IMR-90 (cell line): ENCODE results near the gene KIF6. TPM values are rescaled to one million over a fixed set of nuclear protein-coding genes. Genes with fewer than 3 reads are reported as not detected.

Experiments
- ATAC-seq: fragments of 200-7000 bp; cut with Tn5 transposase; 2 replicates; pipeline ENCODE4 v1.9.1; 2020; ENCODE audit warnings: low read depth, mild to moderate bottlenecking, moderate library complexity
- BruUV-seq: library from RNA; stranded (reverse); fragments of 400-500 nt; replicated peaks from 2 replicates; lab custom pipeline; 2021; lab: Mats Ljungman, UMichigan
- CTCF ChIA-PET: fragments of 300-600 bp; formaldehyde crosslinking; extraction: SDS; loops from one replicate; lab custom pipeline; 2021; ENCODE audit warnings: antibody characterized with exemption; lab: Yijun Ruan, JAX
- POLR2A ChIA-PET: fragments of 300-600 bp; sonication (Branson Sonifier 250); formaldehyde crosslinking; loops from one replicate; lab custom pipeline; 2022; ENCODE audit warnings: antibody characterized with exemption; ENCODE audit not compliant: unreplicated experiment; lab: Charles Lee
- DNase-seq: peaks from one replicate; pipeline ENCODE4 v3.0.0; 2013
- H2AFZ ChIP-seq: replicated peaks from 2 replicates; pipeline ENCODE3; 2013; ENCODE audit warnings: low read length, mild to moderate bottlenecking; ENCODE audit not compliant: poor library complexity
- H2AK5ac ChIP-seq: 2 replicates; pipeline ENCODE4 v1.6.1; 2013; ENCODE audit warnings: low read depth, low read length, inconsistent platforms
- H2AK9ac ChIP-seq: replicated peaks from 2 replicates; pipeline ENCODE3; 2013; ENCODE audit warnings: mild to moderate bottlenecking, low read depth, low read length, moderate library complexity; ENCODE audit not compliant: poor library complexity
- H2BK120ac ChIP-seq: 2 replicates; pipeline ENCODE4 v1.6.1; 2013; ENCODE audit warnings: low read depth, low read length, inconsistent platforms
- H2BK15ac ChIP-seq: 3 replicates; pipeline ENCODE4 v1.6.1; 2013; ENCODE audit warnings: low read depth, low read length, inconsistent platforms
- H2BK20ac ChIP-seq: 2 replicates; pipeline ENCODE4 v1.6.1; 2013; ENCODE audit warnings: low read depth, mild to moderate bottlenecking, inconsistent platforms, low read length, moderate library complexity
- H2BK5ac ChIP-seq: 2 replicates; pipeline ENCODE4 v1.6.1; 2013; ENCODE audit warnings: mild to moderate bottlenecking, low read depth, low read length, inconsistent platforms; ENCODE audit not compliant: poor library complexity, severe bottlenecking
- H3K14ac ChIP-seq: replicated peaks from 2 replicates; pipeline ENCODE4 v1.6.1; 2013; ENCODE audit warnings: low read depth, low read length, inconsistent platforms
- H3K18ac ChIP-seq: 2 replicates; pipeline ENCODE4 v1.6.1; 2013; ENCODE audit warnings: low read depth, low read length, control low read depth
- H3K23ac ChIP-seq: 2 replicates; pipeline ENCODE4 v1.6.1; 2013; ENCODE audit warnings: low read depth, low read length, inconsistent platforms
- H3K27ac ChIP-seq: 2 replicates; pipeline ENCODE4 v1.5.1; 2013; ENCODE audit warnings: mild to moderate bottlenecking, control low read depth, low read length; ENCODE audit not compliant: insufficient read depth
- H3K27me3 ChIP-seq: 2 replicates; pipeline ENCODE4 v1.6.1; 2013; ENCODE audit warnings: low read length; ENCODE audit not compliant: control insufficient read depth, insufficient read depth
- H3K36me3 ChIP-seq: 2 replicates; pipeline ENCODE4 v1.6.1; 2013; ENCODE audit warnings: low read length, mixed read lengths; ENCODE audit not compliant: control insufficient read depth, insufficient read depth
- H3K4ac ChIP-seq: 2 replicates; pipeline ENCODE4 v1.6.1; 2013; ENCODE audit warnings: low read depth, low read length, inconsistent platforms
- H3K4me1 ChIP-seq: 2 replicates; pipeline ENCODE4 v1.6.1; 2013; ENCODE audit warnings: low read length, mixed read lengths; ENCODE audit not compliant: control insufficient read depth, insufficient read depth
- H3K4me2 ChIP-seq: 2 replicates; pipeline ENCODE4 v1.6.1; 2013; ENCODE audit warnings: low read depth, mild to moderate bottlenecking, control low read depth, low read length, moderate library complexity
- H3K4me3 ChIP-seq: 2 replicates; pipeline ENCODE4 v1.5.1; 2013; ENCODE audit warnings: low read depth, mild to moderate bottlenecking, control low read depth, low read length, moderate library complexity; ENCODE audit not compliant: insufficient read depth
- H3K56ac ChIP-seq: 2 replicates; pipeline ENCODE4 v1.6.1; 2013; ENCODE audit warnings: low read length, inconsistent platforms; ENCODE audit not compliant: insufficient read depth; ENCODE audit errors: extremely low read depth
- H3K79me1 ChIP-seq, 2 experiments: 2 replicates each; pipeline ENCODE4 v1.6.1; 2013; ENCODE audit warnings: low read length in 2 of 2, inconsistent platforms in 1 of 2, low read depth in 1 of 2
- H3K9ac ChIP-seq: 2 replicates; pipeline ENCODE4 v1.6.1; 2013; ENCODE audit warnings: low read depth, low read length, control low read depth
- H3K9me1 ChIP-seq: 2 replicates; pipeline ENCODE4 v1.6.1; 2013; ENCODE audit warnings: low read length, inconsistent platforms; ENCODE audit not compliant: insufficient read depth
- H3K9me3 ChIP-seq: 2 replicates; pipeline ENCODE4 v1.6.1; 2013; ENCODE audit warnings: low read length; ENCODE audit not compliant: control insufficient read depth, insufficient read depth
- H4K20me1 ChIP-seq: 2 replicates; pipeline ENCODE4 v1.6.1; 2013; ENCODE audit warnings: low read length, inconsistent platforms; ENCODE audit not compliant: insufficient read depth
- H4K5ac ChIP-seq: 2 replicates; pipeline ENCODE4 v1.6.1; 2013; ENCODE audit warnings: mild to moderate bottlenecking, low read depth, low read length, control low read depth
- H4K8ac ChIP-seq, 2 experiments: 2 replicates each; pipeline ENCODE4 v1.6.1; 2013; ENCODE audit warnings: low read depth in 2 of 2, low read length in 2 of 2, control low read depth in 1 of 2, inconsistent platforms in 1 of 2
- H4K91ac ChIP-seq: 2 replicates; pipeline ENCODE4 v1.6.1; 2013; ENCODE audit warnings: low read depth, low read length, inconsistent platforms; ENCODE audit not compliant: insufficient read depth
- RAD21 ChIP-seq: IDR thresholded peaks from 2 replicates; pipeline ENCODE4 v1.6.1; 2012; ENCODE audit warnings: low read length, improper control_type of control experiment
- WGBS, 2 experiments: methylation state at CpG; one replicate each; pipeline versions ENCODE4 v1.1.5 to v1.1.7; 2013; ENCODE audit warnings: missing lambda C conversion rate in 2 of 2; ENCODE audit not compliant: insufficient read length in 1 of 2; ENCODE audit errors: extremely low coverage in 2 of 2; 5-methylcytosine and 5-hydroxymethylcytosine counted together
- dilution Hi-C: fragments of 300-500 bp; cut with HindIII; formaldehyde crosslinking; loops from one replicate; pipeline ENCODE4 v1.14.3; 2018; ENCODE audit warnings: low sequenced_read_pairs; ENCODE audit not compliant: unreplicated experiment
- in situ Hi-C: fragments of 300-500 bp; cut with MboI; formaldehyde crosslinking; loops from 3 replicates; pipeline ENCODE4 v1.14.3; 2019; ENCODE audit warnings: low sequenced_read_pairs, inconsistent platforms, mixed read lengths
- intact Hi-C: fragments of 100-400 bp; cut with micrococcal nuclease; formaldehyde crosslinking; loops from 2 replicates; pipeline ENCODE4 v1.10.0; 2022
- polyA plus RNA-seq, 3 experiments: library from polyadenylated mRNA; depleted of rRNA; stranded (reverse); fragments of >200 nt; gene quantifications; 2 replicates each; pipeline ENCODE4 v1.2.3, GENCODE V29; 2012; ENCODE audit warnings: low replicate concordance in 1 of 3
- total RNA-seq: library from RNA; depleted of rRNA; stranded (reverse); fragments of >200 nt; gene quantifications from 2 replicates; pipeline ENCODE4 v1.2.3, GENCODE V29; 2012
- TF ChIP-seq, protein P1 (sequence below): fragments of 150-350 bp; IDR thresholded peaks from 2 replicates; pipeline ENCODE4 v1.6.1; 2017; ENCODE audit warnings: mild to moderate bottlenecking, antibody characterized with exemption, low read length, low read depth

KIF6 gene
- total and polyA plus RNA-seq, 2 of the 4 experiments (the other 2 are of a cell fraction), result under 0.01 to 0.10 TPM

- H4K5ac ChIP-seq, result no peak overlapping the region
- POLR2A ChIA-PET, result no interaction called here
- dilution Hi-C loops, result no loop called here
- no peak overlapping the region for H3K4me3 ChIP-seq
- TF ChIP-seq RAD21, result peak; percentile 23; the same call in 1 of the 2 replicates
- TF ChIP-seq, protein P1, sequence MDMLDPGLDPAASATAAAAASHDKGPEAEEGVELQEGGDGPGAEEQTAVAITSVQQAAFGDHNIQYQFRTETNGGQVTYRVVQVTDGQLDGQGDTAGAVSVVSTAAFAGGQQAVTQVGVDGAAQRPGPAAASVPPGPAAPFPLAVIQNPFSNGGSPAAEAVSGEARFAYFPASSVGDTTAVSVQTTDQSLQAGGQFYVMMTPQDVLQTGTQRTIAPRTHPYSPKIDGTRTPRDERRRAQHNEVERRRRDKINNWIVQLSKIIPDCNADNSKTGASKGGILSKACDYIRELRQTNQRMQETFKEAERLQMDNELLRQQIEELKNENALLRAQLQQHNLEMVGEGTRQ, result no peak
- H2BK20ac ChIP-seq, result no peak overlapping the region
- DNase-seq (no peak), ATAC-seq (peak; percentile 30)
- H3K9ac ChIP-seq, result no peak overlapping the region
- H2AFZ ChIP-seq, result no peak overlapping the region
- no peak overlapping the region for H2AK5ac ChIP-seq
- in situ Hi-C loops, result loop anchor here (10.0 to 25.0 kb wide), 3 partner anchors 522 to 1675 kb away; partner anchors contain the start of genes TSPO2 and UNC5CL
- intact Hi-C loops, result loop anchor here (1.0 to 2.0 kb wide), 3 partner anchors 530 to 946 kb away; no protein-coding TSS in a partner anchor
- no peak overlapping the region for H3K27ac ChIP-seq
- H2BK120ac ChIP-seq, result no peak overlapping the region
- no peak overlapping the region for H3K14ac ChIP-seq
- H3K9me3 ChIP-seq, result no peaks in the 10 kb centered on the region
- H2BK15ac ChIP-seq, result no peak overlapping the region
- no peaks in the 10 kb centered on the region for H3K79me1 ChIP-seq
- no peak overlapping the region for H4K8ac ChIP-seq
- H3K36me3 ChIP-seq, result no peaks in the 10 kb centered on the region
- no peak overlapping the region for H2AK9ac ChIP-seq
- no peak overlapping the region for H3K4ac ChIP-seq
- no peaks in the 10 kb centered on the region for H3K27me3 ChIP-seq
- H4K91ac ChIP-seq, result no peak overlapping the region
- WGBS, 2 experiments, result no CpG with 5 or more reads among the region's 3 CpGs
- no peak overlapping the region for H3K23ac ChIP-seq
- H3K4me2 ChIP-seq, result no peak overlapping the region
- H3K18ac ChIP-seq, result no peak overlapping the region
- H3K4me1 ChIP-seq, result no peaks in the 10 kb centered on the region; the same call in 1 of the 2 replicates
- no peak overlapping the region for H3K56ac ChIP-seq
- no peak overlapping the region for H2BK5ac ChIP-seq
- BruUV-seq, result no TSS peak
- H3K9me1 ChIP-seq, result no peaks in the 10 kb centered on the region
- H4K20me1 ChIP-seq, result no peaks in the 10 kb centered on the region
- CTCF ChIA-PET, result interaction anchor here (0.6 to 1.4 kb wide), 3 partner anchors 9 to 531 kb away, joined by 3 read pairs; no protein-coding TSS in a partner anchor
Observed at GRCh38 chr6:39362487-39362865, 362.7 kb downstream of the KIF6 start.
